Measurements from ENCODE around the gene ADAMTSL1. TPM values are rescaled to one million over a fixed set of nuclear protein-coding genes. Genes with fewer than 3 reads are reported as not detected.

Gene ADAMTSL1
- total RNA-seq, 4 donors from 2014 or later = 2.8 to 26.4 (median 9.4) TPM

DNA sequence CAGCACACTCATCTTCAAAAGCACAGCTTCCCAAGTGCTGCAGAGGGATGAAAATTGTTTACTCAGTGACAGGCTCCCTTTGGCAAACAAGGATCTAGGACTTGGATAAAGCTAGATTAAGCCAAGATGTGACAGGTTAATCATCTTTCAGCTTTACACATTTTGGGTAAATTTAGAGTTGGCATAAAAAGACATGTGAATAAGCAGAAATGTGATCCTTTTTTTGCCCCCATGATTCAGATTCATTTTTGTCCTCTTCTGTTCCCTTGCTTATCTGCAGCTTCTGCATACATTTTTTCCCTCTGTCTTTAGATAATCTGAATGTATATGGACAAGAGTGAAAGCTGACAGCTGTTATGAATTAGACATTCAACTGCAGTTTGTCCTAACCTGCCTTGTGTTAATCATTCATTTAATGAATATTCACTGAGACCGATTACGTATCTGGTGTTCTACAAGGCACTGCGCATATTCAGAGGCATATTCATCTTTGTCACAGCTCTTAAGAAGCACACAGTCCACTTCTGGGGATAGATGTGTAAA is 19.6 kb downstream of the ADAMTSL1 start:
- H3K4me3 ChIP-seq = no peak overlapping the region
- H3K36me3 ChIP-seq = no peaks in the 10 kb centered on the region
- no peak for DNase-seq
- TF ChIP-seq, protein P1, sequence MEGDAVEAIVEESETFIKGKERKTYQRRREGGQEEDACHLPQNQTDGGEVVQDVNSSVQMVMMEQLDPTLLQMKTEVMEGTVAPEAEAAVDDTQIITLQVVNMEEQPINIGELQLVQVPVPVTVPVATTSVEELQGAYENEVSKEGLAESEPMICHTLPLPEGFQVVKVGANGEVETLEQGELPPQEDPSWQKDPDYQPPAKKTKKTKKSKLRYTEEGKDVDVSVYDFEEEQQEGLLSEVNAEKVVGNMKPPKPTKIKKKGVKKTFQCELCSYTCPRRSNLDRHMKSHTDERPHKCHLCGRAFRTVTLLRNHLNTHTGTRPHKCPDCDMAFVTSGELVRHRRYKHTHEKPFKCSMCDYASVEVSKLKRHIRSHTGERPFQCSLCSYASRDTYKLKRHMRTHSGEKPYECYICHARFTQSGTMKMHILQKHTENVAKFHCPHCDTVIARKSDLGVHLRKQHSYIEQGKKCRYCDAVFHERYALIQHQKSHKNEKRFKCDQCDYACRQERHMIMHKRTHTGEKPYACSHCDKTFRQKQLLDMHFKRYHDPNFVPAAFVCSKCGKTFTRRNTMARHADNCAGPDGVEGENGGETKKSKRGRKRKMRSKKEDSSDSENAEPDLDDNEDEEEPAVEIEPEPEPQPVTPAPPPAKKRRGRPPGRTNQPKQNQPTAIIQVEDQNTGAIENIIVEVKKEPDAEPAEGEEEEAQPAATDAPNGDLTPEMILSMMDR (IDR thresholded peaks at IDR 0.05) = no peak
- TF ChIP-seq POLR2A (IDR thresholded peaks at IDR 0.05) = no peak
- no peaks in the 10 kb centered on the region for H3K27me3 ChIP-seq
- no peaks in the 10 kb centered on the region for H3K9me3 ChIP-seq
- H3K4me1 ChIP-seq = no peaks in the 10 kb centered on the region
- no peak overlapping the region for H3K27ac ChIP-seq

- Histone ChIP-seq H3K27ac (no peak overlapping the region), H3K27me3 (no peaks in the 10 kb centered on the region), H3K4me3 (no peak overlapping the region), H3K36me3 (no peaks in the 10 kb centered on the region), H3K9me3 (no peaks in the 10 kb centered on the region), H3K4me1 (no peaks in the 10 kb centered on the region)
- TF ChIP-seq POLR2A (IDR thresholded peaks at IDR 0.05) = no peak
- TF ChIP-seq, protein P1 (IDR thresholded peaks at IDR 0.05) = no peak
- DNase-seq = no peak
These were observed 21.1 kb downstream of the ADAMTSL1 start for GRCh38 chr9:18495065-18495464.

DNA sequence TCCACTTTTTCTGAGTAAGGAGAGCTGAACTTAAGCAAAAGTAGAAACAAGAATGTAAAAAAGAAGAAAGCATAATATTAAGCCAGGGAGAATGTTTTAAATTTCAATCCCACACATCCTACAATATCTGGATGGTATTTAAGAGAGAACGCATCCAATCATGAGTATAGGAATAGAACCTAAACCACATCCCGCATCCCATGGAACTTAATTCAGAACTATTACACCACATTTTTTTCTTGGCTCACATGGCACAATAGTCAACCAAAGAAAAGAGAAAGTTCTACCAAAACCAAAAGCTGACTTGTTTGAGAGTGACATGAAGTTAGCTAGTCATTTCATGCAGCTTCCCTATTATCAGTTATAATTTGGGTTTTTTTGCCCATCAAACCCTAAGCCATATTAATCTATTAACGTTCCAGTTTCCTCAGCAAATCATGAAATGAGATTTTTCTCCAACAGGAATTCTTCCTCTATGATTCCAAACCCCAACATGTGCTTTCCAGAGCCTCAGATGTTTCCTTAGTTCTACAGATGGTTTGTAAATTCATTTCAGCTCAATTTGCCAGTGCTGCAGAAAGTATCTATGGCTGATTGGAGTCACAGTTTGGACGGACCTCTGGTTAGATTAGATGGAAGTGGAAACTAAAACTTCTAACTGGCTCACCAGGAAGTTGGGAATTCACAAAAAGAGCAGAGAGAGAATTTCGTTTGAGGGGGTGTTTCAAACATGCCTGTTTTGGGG is 22.5 kb downstream of the ADAMTSL1 start:
- Histone ChIP-seq H3K36me3 (no peaks in the 10 kb centered on the region), H3K4me3 (no peak overlapping the region), H3K27ac (no peak overlapping the region), H3K9me3 (no peaks in the 10 kb centered on the region), H3K27me3 (no peaks in the 10 kb centered on the region), H3K4me1 (no peaks in the 10 kb centered on the region)
- DNase-seq = no peak
- TF ChIP-seq POLR2A (IDR thresholded peaks at IDR 0.05) = no peak
- TF ChIP-seq, protein P1 (IDR thresholded peaks at IDR 0.05) = no peak

GRCh38 chr9:18499062-18499461 is 25.1 kb downstream of the ADAMTSL1 start:
- H3K27ac ChIP-seq = no peak overlapping the region
- no peaks in the 10 kb centered on the region for H3K9me3 ChIP-seq
- no peak for TF ChIP-seq POLR2A (IDR thresholded peaks at IDR 0.05)
- TF ChIP-seq, protein P1 (IDR thresholded peaks at IDR 0.05) = no peak
- DNase-seq = no peak
- no peak overlapping the region for H3K4me3 ChIP-seq
- H3K36me3 ChIP-seq = no peaks in the 10 kb centered on the region
- no peaks in the 10 kb centered on the region for H3K4me1 ChIP-seq
- no peaks in the 10 kb centered on the region for H3K27me3 ChIP-seq

DNA sequence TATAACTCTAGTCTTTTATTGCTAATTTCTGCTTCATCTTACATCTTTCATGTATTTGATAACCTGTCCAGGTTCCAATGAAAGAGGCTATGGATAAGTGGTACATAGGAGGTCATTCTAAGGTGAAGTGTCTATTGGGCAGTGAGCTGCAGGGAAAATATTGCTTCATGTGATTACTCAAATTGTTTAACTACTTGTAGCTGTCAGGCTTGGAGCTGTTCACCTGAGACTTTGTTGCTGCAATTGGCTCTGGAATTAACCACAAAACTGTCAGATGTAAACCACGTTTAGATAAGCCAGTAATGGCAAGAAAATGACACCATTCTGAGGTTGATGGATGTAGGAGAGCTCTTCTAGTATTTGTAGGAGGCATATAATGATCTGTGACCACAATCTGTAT is 26.0 kb downstream of the ADAMTSL1 start:
- TF ChIP-seq POLR2A (IDR thresholded peaks at IDR 0.05) = no peak
- TF ChIP-seq, protein P1 (IDR thresholded peaks at IDR 0.05) = no peak
- Histone ChIP-seq H3K4me3 (no peak overlapping the region), H3K27ac (no peak overlapping the region), H3K36me3 (no peaks in the 10 kb centered on the region), H3K4me1 (no peaks in the 10 kb centered on the region), H3K27me3 (no peaks in the 10 kb centered on the region), H3K9me3 (no peaks in the 10 kb centered on the region)
- DNase-seq = no peak
